ENCODE results near the gene SIRT7. TPM values are rescaled to one million over a fixed set of nuclear protein-coding genes. Genes with fewer than 3 reads are reported as not detected.

Gene SIRT7
- polyA plus RNA-seq, 1 donor from 2014 or later, result 44.5 TPM

- Histone ChIP-seq H4K20me1 (ENCODE audit: insufficient read depth) (no peaks in the 10 kb centered on the region), H3K79me2 (replicated peaks; ENCODE audit: insufficient read depth, low read length) (peaks cover under 1% of the 10 kb centered on the region), H3K9ac (ENCODE audit: low read length) (no peak overlapping the region), H3K9me3 (ENCODE audit: low read length) (no peaks in the 10 kb centered on the region), H3K27me3 (ENCODE audit: insufficient read depth, low read depth, low read length) (no peaks in the 10 kb centered on the region), H3K4me3 (ENCODE audit: low read length) (no peak overlapping the region), H3F3A (ENCODE audit: insufficient read depth, low read length, poor library complexity, severe bottlenecking) (no peaks in the 10 kb centered on the region), H3K27ac (ENCODE audit: low read length) (no peak overlapping the region), H3K4me2 (ENCODE audit: low read length) (no peak overlapping the region), H3K9me2 (ENCODE audit: insufficient read depth, low read length) (no peaks in the 10 kb centered on the region), H3K36me3 (ENCODE audit: insufficient read depth, low read length) (no peaks in the 10 kb centered on the region), H2AFZ (ENCODE audit: low read depth, low read length) (no peak overlapping the region)
- TF ChIP-seq EZH2 (IDR thresholded peaks at IDR 0.05; ENCODE audit: borderline replicate concordance, insufficient read depth, low read length, poor library complexity, severe bottlenecking), result no peak
- TF ChIP-seq TAF1 (IDR thresholded peaks at IDR 0.05; ENCODE audit: low read depth), result no peak
- no peak for TF ChIP-seq EP300 (conservative IDR thresholded peaks at IDR 0.05; ENCODE audit: poor library complexity, severe bottlenecking)
- TF ChIP-seq SMC3 (conservative IDR thresholded peaks at IDR 0.05; ENCODE audit: poor library complexity), result no peak
- TF ChIP-seq REST (IDR thresholded peaks at IDR 0.05; ENCODE audit: borderline replicate concordance), result no peak
- TF ChIP-seq MXI1 (conservative IDR thresholded peaks at IDR 0.05; ENCODE audit: poor library complexity, severe bottlenecking), result no peak
- TF ChIP-seq RAD21 (conservative IDR thresholded peaks at IDR 0.05), result no peak
- TF ChIP-seq CTCF (IDR thresholded peaks at IDR 0.05; ENCODE audit: poor library complexity, severe bottlenecking), result no peak
- no peak for TF ChIP-seq POLR2AphosphoS5 (IDR thresholded peaks at IDR 0.05)
Observed at GRCh38 chr17:81884968-81885367, 33.0 kb downstream of the SIRT7 start.

- no peak overlapping the region for H3K4me2 ChIP-seq (ENCODE audit: low read length)
- no peak overlapping the region for H3K4me3 ChIP-seq (ENCODE audit: low read length)
- TF ChIP-seq POLR2AphosphoS5 (IDR thresholded peaks at IDR 0.05), result no peak
- TF ChIP-seq MXI1 (conservative IDR thresholded peaks at IDR 0.05; ENCODE audit: poor library complexity, severe bottlenecking), result no peak
- TF ChIP-seq REST (IDR thresholded peaks at IDR 0.05; ENCODE audit: borderline replicate concordance), result no peak
- TF ChIP-seq EZH2 (IDR thresholded peaks at IDR 0.05; ENCODE audit: borderline replicate concordance, insufficient read depth, low read length, poor library complexity, severe bottlenecking), result no peak
- TF ChIP-seq SMC3 (conservative IDR thresholded peaks at IDR 0.05; ENCODE audit: poor library complexity), result no peak
- TF ChIP-seq TAF1 (IDR thresholded peaks at IDR 0.05; ENCODE audit: low read depth), result no peak
- no peak for TF ChIP-seq EP300 (conservative IDR thresholded peaks at IDR 0.05; ENCODE audit: poor library complexity, severe bottlenecking)
- no peak for TF ChIP-seq RAD21 (conservative IDR thresholded peaks at IDR 0.05)
- TF ChIP-seq CTCF (IDR thresholded peaks at IDR 0.05; ENCODE audit: poor library complexity, severe bottlenecking), result no peak
- no peaks in the 10 kb centered on the region for H3K27me3 ChIP-seq (ENCODE audit: insufficient read depth, low read depth, low read length)
- H3K79me2 ChIP-seq (replicated peaks; ENCODE audit: insufficient read depth, low read length), result no peaks in the 10 kb centered on the region
- no peak overlapping the region for H3K9ac ChIP-seq (ENCODE audit: low read length)
- no peaks in the 10 kb centered on the region for H3K9me3 ChIP-seq (ENCODE audit: low read length)
- H3K36me3 ChIP-seq (ENCODE audit: insufficient read depth, low read length), result no peaks in the 10 kb centered on the region
- no peaks in the 10 kb centered on the region for H4K20me1 ChIP-seq (ENCODE audit: insufficient read depth)
- H3F3A ChIP-seq (ENCODE audit: insufficient read depth, low read length, poor library complexity, severe bottlenecking), result no peaks in the 10 kb centered on the region
- H3K27ac ChIP-seq (ENCODE audit: low read length), result no peak overlapping the region
- H3K9me2 ChIP-seq (ENCODE audit: insufficient read depth, low read length), result no peaks in the 10 kb centered on the region
- H2AFZ ChIP-seq (ENCODE audit: low read depth, low read length), result no peak overlapping the region
Observed at GRCh38 chr17:81884520-81884919, 33.5 kb downstream of the SIRT7 start.
